ENCODE measurements around the gene UCN2. TPM values are rescaled to one million over a fixed set of nuclear protein-coding genes. Genes with fewer than 3 reads are reported as not detected.

The UCN2 gene
- total RNA-seq, 2 experiments from 2014 or later = 0.16 TPM; not detected in 1

DNA sequence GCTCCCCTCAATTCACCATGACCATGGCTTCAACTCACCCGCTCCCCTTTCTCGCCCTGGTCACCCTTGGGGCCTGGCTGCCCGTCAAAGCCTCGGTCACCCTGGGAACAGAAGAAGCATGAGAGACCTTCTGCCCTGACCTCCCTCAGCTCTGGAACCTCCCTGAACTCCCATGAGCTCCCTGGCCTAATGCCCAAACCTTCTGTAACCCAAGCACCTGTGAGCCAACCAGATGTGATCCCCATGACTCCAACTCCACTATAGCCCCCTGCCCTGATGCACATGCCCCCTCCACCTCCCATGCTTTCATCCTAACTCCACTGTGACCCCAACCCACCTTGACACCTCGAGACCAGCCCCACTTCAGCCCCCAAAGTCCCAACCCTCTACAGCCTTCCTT, 3.5 kb upstream of the UCN2 start:
- H3K79me2 ChIP-seq (ENCODE audit: insufficient read depth, low read depth, low read length) = no peaks in the 10 kb centered on the region
- H4K20me1 ChIP-seq (ENCODE audit: insufficient read depth, low read length) = no peaks in the 10 kb centered on the region
- no peak overlapping the region for H3K4me2 ChIP-seq (ENCODE audit: low read length)
- H3K27ac ChIP-seq (ENCODE audit: low read depth, low read length, poor library complexity, severe bottlenecking) = no peak overlapping the region
- CTCF ChIA-PET (ENCODE audit: unreplicated experiment) = no interaction called here
- BruUV-seq (replicated peaks) = no TSS peak
- H3K4me3 ChIP-seq (ENCODE audit: low read depth, low read length, poor library complexity, severe bottlenecking) = no peak overlapping the region
- no peak for TF ChIP-seq EZH2phosphoT487 (IDR thresholded peaks at IDR 0.05; ENCODE audit: borderline replicate concordance, low read depth, low read length)
- TF ChIP-seq, protein P1, sequence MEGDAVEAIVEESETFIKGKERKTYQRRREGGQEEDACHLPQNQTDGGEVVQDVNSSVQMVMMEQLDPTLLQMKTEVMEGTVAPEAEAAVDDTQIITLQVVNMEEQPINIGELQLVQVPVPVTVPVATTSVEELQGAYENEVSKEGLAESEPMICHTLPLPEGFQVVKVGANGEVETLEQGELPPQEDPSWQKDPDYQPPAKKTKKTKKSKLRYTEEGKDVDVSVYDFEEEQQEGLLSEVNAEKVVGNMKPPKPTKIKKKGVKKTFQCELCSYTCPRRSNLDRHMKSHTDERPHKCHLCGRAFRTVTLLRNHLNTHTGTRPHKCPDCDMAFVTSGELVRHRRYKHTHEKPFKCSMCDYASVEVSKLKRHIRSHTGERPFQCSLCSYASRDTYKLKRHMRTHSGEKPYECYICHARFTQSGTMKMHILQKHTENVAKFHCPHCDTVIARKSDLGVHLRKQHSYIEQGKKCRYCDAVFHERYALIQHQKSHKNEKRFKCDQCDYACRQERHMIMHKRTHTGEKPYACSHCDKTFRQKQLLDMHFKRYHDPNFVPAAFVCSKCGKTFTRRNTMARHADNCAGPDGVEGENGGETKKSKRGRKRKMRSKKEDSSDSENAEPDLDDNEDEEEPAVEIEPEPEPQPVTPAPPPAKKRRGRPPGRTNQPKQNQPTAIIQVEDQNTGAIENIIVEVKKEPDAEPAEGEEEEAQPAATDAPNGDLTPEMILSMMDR (conservative IDR thresholded peaks at IDR 0.05; ENCODE audit: low read length) = no peak
- no peaks in the 10 kb centered on the region for H3K36me3 ChIP-seq (ENCODE audit: insufficient read depth, low read length)
- H3K9me2 ChIP-seq (ENCODE audit: insufficient read depth, low read length) = no peaks in the 10 kb centered on the region
- H2AFZ ChIP-seq (ENCODE audit: low read length) = no peak overlapping the region
- intact Hi-C loops (cut with micrococcal nuclease; ENCODE audit: unreplicated experiment) = no loop called here
- POLR2A ChIA-PET = interaction anchor here (0.6 to 0.7 kb wide), 3 partner anchors 15 to 1532 kb away, joined by 3 read pairs; no protein-coding TSS in a partner anchor
- DNase-seq (ENCODE audit: low spot score) = no peak
- no peaks in the 10 kb centered on the region for H3K9me3 ChIP-seq (ENCODE audit: low read length)
- H3K4me1 ChIP-seq (ENCODE audit: insufficient read depth, low read length, poor library complexity, severe bottlenecking) = no peaks in the 10 kb centered on the region

DNA sequence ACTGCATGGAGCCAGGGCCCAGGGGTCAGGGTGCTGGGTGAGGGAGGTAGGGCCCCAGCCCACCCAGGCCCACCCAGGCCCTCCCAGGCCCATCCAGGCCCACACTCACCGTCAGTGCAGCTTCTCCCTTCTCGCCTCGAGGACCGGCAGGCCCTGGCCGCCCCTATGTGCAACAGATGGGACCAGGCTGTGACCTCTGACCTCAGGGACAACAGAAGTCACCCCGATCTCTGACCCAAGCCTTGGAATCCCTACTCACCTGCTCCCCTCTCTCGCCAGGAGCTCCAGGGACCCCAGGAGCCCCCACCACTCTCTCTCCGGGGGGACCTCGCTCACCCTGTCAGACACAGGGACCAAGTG, 2.8 kb upstream of the UCN2 start:
- BruUV-seq (replicated peaks) = no TSS peak
- no peak overlapping the region for H2AFZ ChIP-seq (ENCODE audit: low read length)
- POLR2A ChIA-PET = interaction anchor here (0.6 kb wide), 1 partner anchor 1531 kb away, joined by 3 read pairs; no protein-coding TSS in a partner anchor
- no peaks in the 10 kb centered on the region for H3K9me2 ChIP-seq (ENCODE audit: insufficient read depth, low read length)
- TF ChIP-seq EZH2phosphoT487 (IDR thresholded peaks at IDR 0.05; ENCODE audit: borderline replicate concordance, low read depth, low read length) = no peak
- TF ChIP-seq, protein P1 (conservative IDR thresholded peaks at IDR 0.05; ENCODE audit: low read length) = no peak
- intact Hi-C loops (cut with micrococcal nuclease; ENCODE audit: unreplicated experiment) = no loop called here
- H3K9me3 ChIP-seq (ENCODE audit: low read length) = no peaks in the 10 kb centered on the region
- H3K27ac ChIP-seq (ENCODE audit: low read depth, low read length, poor library complexity, severe bottlenecking) = no peak overlapping the region
- no peak overlapping the region for H3K4me3 ChIP-seq (ENCODE audit: low read depth, low read length, poor library complexity, severe bottlenecking)
- H3K79me2 ChIP-seq (ENCODE audit: insufficient read depth, low read depth, low read length) = no peaks in the 10 kb centered on the region
- CTCF ChIA-PET (ENCODE audit: unreplicated experiment) = no interaction called here
- no peaks in the 10 kb centered on the region for H3K36me3 ChIP-seq (ENCODE audit: insufficient read depth, low read length)
- DNase-seq (ENCODE audit: low spot score) = no peak
- H3K4me1 ChIP-seq (ENCODE audit: insufficient read depth, low read length, poor library complexity, severe bottlenecking) = no peaks in the 10 kb centered on the region
- H4K20me1 ChIP-seq (ENCODE audit: insufficient read depth, low read length) = no peaks in the 10 kb centered on the region
- H3K4me2 ChIP-seq (ENCODE audit: low read length) = no peak overlapping the region

DNA sequence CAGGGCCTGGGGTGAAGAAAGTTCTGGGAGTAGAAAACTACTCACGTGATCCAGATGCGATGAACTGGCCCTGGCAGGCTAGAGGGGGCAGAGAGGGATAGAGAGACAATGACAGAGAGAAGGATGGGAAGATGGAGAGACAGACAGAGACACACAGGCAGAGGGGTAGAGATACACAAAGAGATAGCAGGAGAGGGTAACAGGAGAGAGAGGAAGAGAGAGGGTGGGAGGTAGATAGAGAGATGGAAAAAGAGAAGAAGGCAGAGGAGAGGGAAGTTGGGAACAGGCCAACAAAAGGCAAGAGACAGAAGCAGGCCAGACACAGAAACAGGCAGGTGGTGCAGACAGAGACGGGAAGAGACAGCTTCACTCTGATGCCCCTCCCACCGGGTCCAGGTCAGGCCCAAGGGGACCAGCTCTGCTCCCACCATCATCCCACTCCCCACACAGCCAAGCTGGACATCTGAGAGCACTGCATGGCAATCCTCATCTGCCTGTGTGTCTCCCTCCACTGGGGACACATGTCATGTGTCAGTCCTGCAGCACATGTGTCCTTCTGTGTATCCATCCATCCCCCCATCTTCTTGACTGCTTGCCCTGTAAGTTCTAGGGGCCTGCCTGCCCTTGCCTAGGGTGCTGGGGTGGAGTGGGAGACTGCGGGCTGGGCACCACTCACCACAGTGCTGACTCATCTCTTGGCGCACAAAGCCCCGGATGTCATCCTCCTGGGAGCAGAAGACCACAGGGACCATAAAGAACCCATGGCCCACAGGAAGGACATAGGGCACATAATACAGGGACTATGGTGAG, 2.2 kb upstream of the UCN2 start:
- Histone ChIP-seq H3K4me2 (ENCODE audit: low read length) (no peak overlapping the region), H3K9me2 (ENCODE audit: insufficient read depth, low read length) (no peaks in the 10 kb centered on the region), H3K4me1 (ENCODE audit: insufficient read depth, low read length, poor library complexity, severe bottlenecking) (peaks cover 4% of the 10 kb centered on the region), H3K9me3 (ENCODE audit: low read length) (no peaks in the 10 kb centered on the region), H4K20me1 (ENCODE audit: insufficient read depth, low read length) (no peaks in the 10 kb centered on the region), H2AFZ (ENCODE audit: low read length) (no peak overlapping the region), H3K79me2 (ENCODE audit: insufficient read depth, low read depth, low read length) (no peaks in the 10 kb centered on the region), H3K27ac (ENCODE audit: low read depth, low read length, poor library complexity, severe bottlenecking) (no peak overlapping the region), H3K4me3 (ENCODE audit: low read depth, low read length, poor library complexity, severe bottlenecking) (no peak overlapping the region), H3K36me3 (ENCODE audit: insufficient read depth, low read length) (no peaks in the 10 kb centered on the region)
- BruUV-seq (replicated peaks) = no TSS peak
- ChIA-PET CTCF (ENCODE audit: unreplicated experiment) (no interaction called here), POLR2A (no interaction called here)
- no peak for DNase-seq (ENCODE audit: low spot score)
- intact Hi-C loops (cut with micrococcal nuclease; ENCODE audit: unreplicated experiment) = no loop called here
- TF ChIP-seq, protein P1 (conservative IDR thresholded peaks at IDR 0.05; ENCODE audit: low read length) = no peak
- TF ChIP-seq EZH2phosphoT487 (IDR thresholded peaks at IDR 0.05; ENCODE audit: borderline replicate concordance, low read depth, low read length) = no peak

Measured in OCI-LY7 (cell line).